Epithelial cell of esophagus (primary cell): ENCODE measurements around the gene ZFPM1.

Experiments
- DNase-seq: peaks from one replicate; pipeline ENCODE4 v3.0.0; 2010; ENCODE audit warnings: low read depth
- H3K4me3 ChIP-seq: 2 replicates; pipeline ENCODE4 v1.5.1; 2011; ENCODE audit warnings: mild to moderate bottlenecking, low read length, control low read depth
- TF ChIP-seq, protein P1 (sequence below): IDR thresholded peaks from 2 replicates; pipeline ENCODE4 v1.5.1; 2011; ENCODE audit warnings: low read depth, mild to moderate bottlenecking, low read length, control low read depth, inconsistent platforms; ENCODE audit not compliant: insufficient read depth; ENCODE audit errors: missing control alignments

Gene ZFPM1

GRCh38 chr16:88519938-88520653 lies 67.0 kb downstream of the ZFPM1 start:
- H3K4me3 ChIP-seq = no peak overlapping the region
- TF ChIP-seq, protein P1, sequence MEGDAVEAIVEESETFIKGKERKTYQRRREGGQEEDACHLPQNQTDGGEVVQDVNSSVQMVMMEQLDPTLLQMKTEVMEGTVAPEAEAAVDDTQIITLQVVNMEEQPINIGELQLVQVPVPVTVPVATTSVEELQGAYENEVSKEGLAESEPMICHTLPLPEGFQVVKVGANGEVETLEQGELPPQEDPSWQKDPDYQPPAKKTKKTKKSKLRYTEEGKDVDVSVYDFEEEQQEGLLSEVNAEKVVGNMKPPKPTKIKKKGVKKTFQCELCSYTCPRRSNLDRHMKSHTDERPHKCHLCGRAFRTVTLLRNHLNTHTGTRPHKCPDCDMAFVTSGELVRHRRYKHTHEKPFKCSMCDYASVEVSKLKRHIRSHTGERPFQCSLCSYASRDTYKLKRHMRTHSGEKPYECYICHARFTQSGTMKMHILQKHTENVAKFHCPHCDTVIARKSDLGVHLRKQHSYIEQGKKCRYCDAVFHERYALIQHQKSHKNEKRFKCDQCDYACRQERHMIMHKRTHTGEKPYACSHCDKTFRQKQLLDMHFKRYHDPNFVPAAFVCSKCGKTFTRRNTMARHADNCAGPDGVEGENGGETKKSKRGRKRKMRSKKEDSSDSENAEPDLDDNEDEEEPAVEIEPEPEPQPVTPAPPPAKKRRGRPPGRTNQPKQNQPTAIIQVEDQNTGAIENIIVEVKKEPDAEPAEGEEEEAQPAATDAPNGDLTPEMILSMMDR = no peak
- DNase-seq = no peak

DNA sequence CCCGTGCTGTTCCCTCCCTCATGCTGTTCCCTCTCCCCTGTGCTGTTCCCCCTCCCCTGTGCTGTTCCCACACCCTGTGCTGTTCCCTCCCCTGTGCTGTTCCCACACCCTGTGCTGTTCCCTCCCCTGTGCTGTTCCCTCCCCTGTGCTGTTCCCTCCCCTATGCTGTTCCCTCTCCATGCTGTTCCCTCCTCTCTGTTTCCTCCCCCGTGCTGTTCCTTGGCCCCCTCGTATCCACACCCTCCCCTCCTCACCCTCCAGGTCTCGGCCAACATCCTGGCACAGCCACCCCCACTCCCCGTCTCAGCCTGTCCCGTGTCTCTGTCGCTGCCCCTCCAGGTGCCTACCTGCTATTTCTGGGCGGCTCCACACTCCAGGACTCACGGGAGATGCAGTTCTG lies 68.6 kb downstream of the ZFPM1 start:
- no peak overlapping the region for H3K4me3 ChIP-seq
- TF ChIP-seq, protein P1 = no peak
- DNase-seq = no peak

GRCh38 chr16:88522276-88522949 lies 69.3 kb downstream of the ZFPM1 start:
- no peak for DNase-seq
- H3K4me3 ChIP-seq = no peak overlapping the region

GRCh38 chr16:88523309-88524161 lies 70.5 kb downstream of the ZFPM1 start:
- H3K4me3 ChIP-seq = no peak overlapping the region

More at GRCh38 chr16:88522276-88522949, 69.3 kb downstream of the ZFPM1 start:
- TF ChIP-seq, protein P1 = no peak

DNA sequence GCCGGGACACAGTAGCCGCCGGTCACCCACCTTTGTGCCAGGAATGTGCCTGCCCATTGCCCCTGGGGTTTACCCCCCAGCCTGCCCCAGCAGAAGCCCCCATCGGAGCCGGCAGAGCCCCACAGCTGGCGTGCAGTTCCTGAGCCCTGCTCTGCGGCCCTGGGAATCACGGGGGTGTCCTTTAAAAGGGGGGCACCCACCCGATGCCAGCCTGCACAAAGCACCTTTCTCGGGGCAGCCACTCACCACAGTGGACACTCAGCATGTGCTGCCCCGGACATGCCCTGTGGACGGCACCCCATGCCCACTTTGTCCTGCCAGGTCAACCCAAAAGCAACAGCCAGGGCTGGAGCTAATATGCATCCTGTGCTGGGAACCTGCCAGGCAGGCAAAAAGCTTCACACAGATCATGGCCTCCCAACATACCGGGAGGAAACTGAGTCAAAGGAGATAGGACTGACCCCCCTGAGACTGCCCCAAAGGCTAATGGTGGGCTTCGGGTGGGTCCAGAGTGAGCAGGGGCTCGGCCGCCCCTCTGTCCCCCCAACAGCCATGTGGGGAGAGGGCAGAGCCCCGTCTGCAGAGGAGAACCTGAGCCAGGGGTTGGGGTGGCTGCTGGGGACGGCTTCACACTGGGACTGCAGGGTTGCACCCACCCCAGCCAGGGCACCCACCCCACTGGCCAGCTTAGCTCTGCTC lies 71.3 kb downstream of the ZFPM1 start:
- TF ChIP-seq, protein P1 = no peak
- H3K4me3 ChIP-seq = no peak overlapping the region
- DNase-seq = no peak

More at GRCh38 chr16:88523309-88524161, 70.5 kb downstream of the ZFPM1 start:
- DNase-seq = no peak
- TF ChIP-seq, protein P1 = no peak

DNA sequence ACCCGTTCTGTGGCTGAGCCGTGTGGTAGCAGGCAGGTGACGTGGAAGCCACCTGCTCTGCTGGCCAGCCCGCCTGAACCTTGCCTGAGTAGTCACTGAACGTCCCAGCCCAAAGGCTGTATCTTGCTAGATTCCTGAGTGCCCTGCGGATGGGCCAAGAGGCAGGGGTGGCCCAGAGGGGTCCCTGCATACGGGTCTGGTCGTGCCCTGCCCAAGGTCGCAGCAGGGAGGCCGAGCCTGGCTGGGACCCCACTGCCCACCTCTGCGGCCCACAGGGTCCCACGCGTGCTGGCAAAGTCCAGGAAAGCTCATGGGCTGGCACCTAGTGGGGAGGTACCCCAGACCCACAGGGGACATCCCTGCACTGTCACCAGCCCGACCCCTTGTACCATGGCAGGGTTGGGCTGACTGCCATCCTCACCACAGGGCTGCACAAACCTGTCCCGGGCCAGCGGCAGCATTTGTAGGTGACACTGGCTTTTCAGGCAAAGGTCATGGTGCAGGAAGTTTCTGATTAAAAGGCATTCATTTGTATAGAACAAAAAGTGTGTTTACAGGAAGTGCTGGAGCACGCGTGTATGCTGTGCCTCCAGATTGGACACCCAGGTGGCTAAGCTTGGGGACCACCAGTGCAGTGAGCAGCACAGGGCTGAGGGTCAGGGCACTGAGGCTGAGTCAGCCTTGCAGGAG lies 72.0 kb downstream of the ZFPM1 start:
- no peak for DNase-seq
- H3K4me3 ChIP-seq = no peak overlapping the region
- TF ChIP-seq, protein P1 = no peak
